ENCODE measurements around the gene PLEK. TPM values are rescaled to one million over a fixed set of nuclear protein-coding genes. Genes with fewer than 3 reads are reported as not detected.

PLEK gene
- polyA plus RNA-seq, 1 experiment: 0.06 TPM

GRCh38 chr2:68412127-68412819 is 47.2 kb downstream of the PLEK start:
- Histone ChIP-seq H3K4me3 (ENCODE audit: low read depth, low read length) (no peak overlapping the region), H3K27ac (ENCODE audit: low read depth, low read length) (no peak overlapping the region), H3K9me3 (ENCODE audit: control insufficient read depth, insufficient read depth, low read length) (peaks cover 4% of the 10 kb centered on the region; the same call in 1 of the 2 replicates), H3K27me3 (ENCODE audit: control insufficient read depth, insufficient read depth, low read length) (no peaks in the 10 kb centered on the region)
- DNase-seq (ENCODE audit: low read depth, low spot score): no peak
- POLR2A ChIA-PET: no interaction called here
- TF ChIP-seq CTCF (IDR thresholded peaks at IDR 0.05; ENCODE audit: low read depth, low read length): no peak
- CTCF ChIA-PET: interaction anchor here (1.4 kb wide), 1 partner anchor 29 kb away, joined by 3 read pairs; no protein-coding TSS in a partner anchor

- Histone ChIP-seq H3K27ac (ENCODE audit: low read depth, low read length) (no peak overlapping the region), H3K9me3 (ENCODE audit: control insufficient read depth, insufficient read depth, low read length) (peaks cover 4% of the 10 kb centered on the region; the same call in 1 of the 2 replicates), H3K4me3 (ENCODE audit: low read depth, low read length) (no peak overlapping the region), H3K27me3 (ENCODE audit: control insufficient read depth, insufficient read depth, low read length) (no peaks in the 10 kb centered on the region)
- POLR2A ChIA-PET: no interaction called here
- CTCF ChIA-PET: interaction anchor here (1.3 kb wide), 1 partner anchor 182 kb away, joined by 3 read pairs; no protein-coding TSS in a partner anchor
- no peak for DNase-seq (ENCODE audit: low read depth, low spot score)
- no peak for TF ChIP-seq CTCF (IDR thresholded peaks at IDR 0.05; ENCODE audit: low read depth, low read length)
These were observed 48.4 kb downstream of the PLEK start for GRCh38 chr2:68413466-68413865.

GRCh38 chr2:68414452-68414851 is 49.4 kb downstream of the PLEK start:
- TF ChIP-seq CTCF (IDR thresholded peaks at IDR 0.05; ENCODE audit: low read depth, low read length): no peak
- peaks cover 4% of the 10 kb centered on the region; the same call in 1 of the 2 replicates for H3K9me3 ChIP-seq (ENCODE audit: control insufficient read depth, insufficient read depth, low read length)
- no peak for DNase-seq (ENCODE audit: low read depth, low spot score)
- POLR2A ChIA-PET: no interaction called here
- CTCF ChIA-PET: interaction anchor here (0.7 to 1.3 kb wide), 2 partner anchors 27 to 181 kb away, joined by 3 read pairs; no protein-coding TSS in a partner anchor
- H3K27ac ChIP-seq (ENCODE audit: low read depth, low read length): no peak overlapping the region
- H3K4me3 ChIP-seq (ENCODE audit: low read depth, low read length): no peak overlapping the region
- peaks cover 5% of the 10 kb centered on the region for H3K27me3 ChIP-seq (ENCODE audit: control insufficient read depth, insufficient read depth, low read length)

- no peak for DNase-seq (ENCODE audit: low read depth, low spot score)
- H3K27me3 ChIP-seq (ENCODE audit: control insufficient read depth, insufficient read depth, low read length): peaks cover 5% of the 10 kb centered on the region
- ChIA-PET CTCF (interaction anchor here (0.7 to 1.3 kb wide), 2 partner anchors 27 to 181 kb away, joined by 3 read pairs; no protein-coding TSS in a partner anchor), POLR2A (no interaction called here)
- H3K27ac ChIP-seq (ENCODE audit: low read depth, low read length): no peak overlapping the region
- H3K4me3 ChIP-seq (ENCODE audit: low read depth, low read length): no peak overlapping the region
- peaks cover 4% of the 10 kb centered on the region; the same call in 1 of the 2 replicates for H3K9me3 ChIP-seq (ENCODE audit: control insufficient read depth, insufficient read depth, low read length)
- TF ChIP-seq CTCF (IDR thresholded peaks at IDR 0.05; ENCODE audit: low read depth, low read length): no peak
These were observed 49.8 kb downstream of the PLEK start for GRCh38 chr2:68414876-68415275.

GRCh38 chr2:68415521-68415920 is 50.4 kb downstream of the PLEK start:
- Histone ChIP-seq H3K9me3 (ENCODE audit: control insufficient read depth, insufficient read depth, low read length) (peaks cover 4% of the 10 kb centered on the region; the same call in 1 of the 2 replicates), H3K4me3 (ENCODE audit: low read depth, low read length) (no peak overlapping the region), H3K27me3 (ENCODE audit: control insufficient read depth, insufficient read depth, low read length) (peaks cover 5% of the 10 kb centered on the region), H3K27ac (ENCODE audit: low read depth, low read length) (no peak overlapping the region)
- ChIA-PET CTCF (interaction anchor here (1.2 kb wide), 1 partner anchor 48 kb away, joined by 3 read pairs; no protein-coding TSS in a partner anchor), POLR2A (no interaction called here)
- no peak for TF ChIP-seq CTCF (IDR thresholded peaks at IDR 0.05; ENCODE audit: low read depth, low read length)
- DNase-seq (ENCODE audit: low read depth, low spot score): no peak
